Raji (cell line): Measurements from ENCODE around the gene SMG6.

ENCODE experiments used
- POLR2A ChIP-seq: IDR thresholded peaks from 2 replicates; pipeline ENCODE4 v1.6.1; 2011; ENCODE audit warnings: low read depth, low read length, control low read depth; ENCODE audit not compliant: insufficient read depth

Gene SMG6

GRCh38 chr17:2063261-2064146 is 240.1 kb downstream of the SMG6 start:
- TF ChIP-seq POLR2A, result no peak

GRCh38 chr17:2062571-2063183 is 240.9 kb downstream of the SMG6 start:
- TF ChIP-seq POLR2A, result no peak

- TF ChIP-seq POLR2A, result no peak
These were observed 242.1 kb downstream of the SMG6 start for GRCh38 chr17:2061441-2061958.

GRCh38 chr17:2060681-2061440 is 242.7 kb downstream of the SMG6 start:
- no peak for TF ChIP-seq POLR2A

GRCh38 chr17:2060385-2060658 is 243.3 kb downstream of the SMG6 start:
- no peak for TF ChIP-seq POLR2A

GRCh38 chr17:2059547-2060384 is 243.8 kb downstream of the SMG6 start:
- no peak for TF ChIP-seq POLR2A

- TF ChIP-seq POLR2A, result no peak
These were observed 244.7 kb downstream of the SMG6 start for GRCh38 chr17:2058586-2059546.

- no peak for TF ChIP-seq POLR2A
These were observed 245.6 kb downstream of the SMG6 start for GRCh38 chr17:2057760-2058585.

GRCh38 chr17:2057175-2057759 is 246.3 kb downstream of the SMG6 start:
- TF ChIP-seq POLR2A, result no peak

- no peak for TF ChIP-seq POLR2A
These were observed 247.1 kb downstream of the SMG6 start for GRCh38 chr17:2056206-2057174.
